HG03354 (cell line): ENCODE measurements around the gene CMTM3.
A peak's percentile ranks its signal among the peaks of the same experiment; 100 is the strongest.
"Not testable (repeated sequence)": the region's sequence is repeated elsewhere in the genome, so short reads cannot be mapped to it uniquely, and the experiment has no call there.

Experiments used
- ATAC-seq: cut with Tn5 transposase; IDR thresholded peaks from one replicate; pipeline ENCODE4 v1.9.1; 2021; ENCODE audit warnings: mild to moderate bottlenecking; ENCODE audit not compliant: unreplicated experiment, poor library complexity, severe bottlenecking

Gene CMTM3

GRCh38 chr16:66627611-66628378, 23.3 kb downstream of the CMTM3 start:
- ATAC-seq = not testable (repeated sequence)

- ATAC-seq = no peak
Measured at GRCh38 chr16:66629856-66630255, 25.4 kb downstream of the CMTM3 start.

- not testable (repeated sequence) for ATAC-seq
Measured at GRCh38 chr16:66630561-66631260, 26.2 kb downstream of the CMTM3 start.

- ATAC-seq = not testable (repeated sequence)
Measured at GRCh38 chr16:66631558-66631957, 27.1 kb downstream of the CMTM3 start.

- no peak for ATAC-seq
Measured at GRCh38 chr16:66634527-66635196, 30.2 kb downstream of the CMTM3 start.

- no peak for ATAC-seq
Measured at GRCh38 chr16:66635406-66635805, 30.9 kb downstream of the CMTM3 start.

DNA sequence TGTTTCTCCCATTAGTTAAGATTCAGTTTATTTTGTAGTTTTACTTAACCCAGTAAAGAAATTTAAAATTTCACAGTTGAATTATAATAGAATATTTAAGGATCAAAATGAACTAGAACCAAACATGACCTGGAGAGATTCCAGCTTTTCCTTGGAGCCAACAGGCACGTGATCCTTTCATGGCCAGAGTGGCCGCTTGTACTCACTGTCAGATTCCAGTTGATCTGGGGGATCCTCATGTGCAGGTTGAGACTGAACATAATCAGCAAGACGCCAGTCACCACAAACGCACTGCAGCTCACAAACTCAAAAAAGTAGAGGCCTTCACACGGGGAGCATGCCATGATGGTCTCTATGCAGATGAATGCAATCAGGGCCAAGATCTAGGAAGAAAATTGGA, 31.7 kb downstream of the CMTM3 start:
- ATAC-seq = no peak

GRCh38 chr16:66637806-66638205, 33.3 kb downstream of the CMTM3 start:
- ATAC-seq = no peak

GRCh38 chr16:66639091-66639885, 34.8 kb downstream of the CMTM3 start:
- no peak for ATAC-seq

- ATAC-seq = no peak
Measured at GRCh38 chr16:66640724-66641314, 36.3 kb downstream of the CMTM3 start.

- ATAC-seq = no peak
Measured at GRCh38 chr16:66641387-66641786, 36.9 kb downstream of the CMTM3 start.

- ATAC-seq = no peak
Measured at GRCh38 chr16:66647866-66648265, 43.4 kb downstream of the CMTM3 start.

DNA sequence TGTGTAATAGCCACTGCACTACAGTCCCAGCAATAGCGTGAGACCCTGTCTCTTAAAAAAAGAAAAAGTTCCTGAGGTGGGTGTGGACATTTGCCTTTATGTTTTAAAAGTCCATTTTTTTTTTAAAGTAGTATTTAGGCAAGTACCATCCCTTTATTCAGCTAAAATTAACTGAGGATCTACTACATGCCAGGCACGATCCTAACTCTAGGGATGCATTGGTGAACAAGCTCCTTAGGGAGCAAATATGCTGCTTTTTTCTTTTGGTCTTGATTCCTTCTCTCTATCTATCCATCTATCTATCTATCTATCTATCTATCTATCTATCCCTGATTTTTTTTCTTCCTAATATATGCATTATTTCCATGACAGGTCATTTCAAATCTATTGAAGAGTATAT, 44.7 kb downstream of the CMTM3 start:
- no peak for ATAC-seq

- no peak for ATAC-seq
Measured at GRCh38 chr16:66649636-66650205, 45.2 kb downstream of the CMTM3 start.

GRCh38 chr16:66650707-66651473, 46.4 kb downstream of the CMTM3 start:
- ATAC-seq = peak; percentile 97

- no peak for ATAC-seq
Measured at GRCh38 chr16:66651474-66651765, 46.9 kb downstream of the CMTM3 start.

- no peak for ATAC-seq
Measured at GRCh38 chr16:66651965-66652364, 47.5 kb downstream of the CMTM3 start.

- ATAC-seq = no peak
Measured at GRCh38 chr16:66652661-66653360, 48.3 kb downstream of the CMTM3 start.
